PC-9 (cell line): Measurements from ENCODE around the gene LDLRAD3.

Source experiments
- EZH2 ChIP-seq: fragments of 200-600 bp; sonication (generic); IDR thresholded peaks from 2 replicates; pipeline ENCODE4 v1.8.0; 2017; ENCODE audit warnings: antibody characterized with exemption, low read depth
- TF ChIP-seq, protein P1 (sequence below): fragments of 200-600 bp; sonication (generic); conservative IDR thresholded peaks from 2 replicates; pipeline ENCODE4 v1.6.1; 2017; ENCODE audit warnings: mixed run types, antibody characterized with exemption, mild to moderate bottlenecking, moderate library complexity

DNA sequence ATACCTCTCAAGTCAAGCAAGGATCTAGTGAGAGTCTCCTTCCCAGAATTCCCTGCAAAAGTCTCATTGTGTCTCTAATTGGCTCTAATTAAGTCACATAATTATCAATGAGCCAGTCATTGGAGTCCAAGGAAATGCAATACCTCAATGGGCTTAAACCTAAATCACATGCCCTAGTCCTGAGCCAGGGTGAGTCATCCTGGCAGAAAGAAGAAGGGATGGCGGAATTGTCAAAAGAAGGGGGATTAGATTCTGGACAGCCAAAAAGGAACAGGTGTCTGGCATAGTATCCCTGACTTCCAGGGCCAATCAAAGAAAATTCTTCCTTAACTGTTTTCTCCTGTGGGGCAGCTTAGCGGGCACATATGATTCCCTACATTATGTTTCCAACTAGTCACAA is 25.1 kb upstream of the LDLRAD3 start:
- TF ChIP-seq EZH2, result no peak
- TF ChIP-seq, protein P1, sequence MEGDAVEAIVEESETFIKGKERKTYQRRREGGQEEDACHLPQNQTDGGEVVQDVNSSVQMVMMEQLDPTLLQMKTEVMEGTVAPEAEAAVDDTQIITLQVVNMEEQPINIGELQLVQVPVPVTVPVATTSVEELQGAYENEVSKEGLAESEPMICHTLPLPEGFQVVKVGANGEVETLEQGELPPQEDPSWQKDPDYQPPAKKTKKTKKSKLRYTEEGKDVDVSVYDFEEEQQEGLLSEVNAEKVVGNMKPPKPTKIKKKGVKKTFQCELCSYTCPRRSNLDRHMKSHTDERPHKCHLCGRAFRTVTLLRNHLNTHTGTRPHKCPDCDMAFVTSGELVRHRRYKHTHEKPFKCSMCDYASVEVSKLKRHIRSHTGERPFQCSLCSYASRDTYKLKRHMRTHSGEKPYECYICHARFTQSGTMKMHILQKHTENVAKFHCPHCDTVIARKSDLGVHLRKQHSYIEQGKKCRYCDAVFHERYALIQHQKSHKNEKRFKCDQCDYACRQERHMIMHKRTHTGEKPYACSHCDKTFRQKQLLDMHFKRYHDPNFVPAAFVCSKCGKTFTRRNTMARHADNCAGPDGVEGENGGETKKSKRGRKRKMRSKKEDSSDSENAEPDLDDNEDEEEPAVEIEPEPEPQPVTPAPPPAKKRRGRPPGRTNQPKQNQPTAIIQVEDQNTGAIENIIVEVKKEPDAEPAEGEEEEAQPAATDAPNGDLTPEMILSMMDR, result no peak
